Endothelial cell of umbilical vein (primary cell): ENCODE data around the gene CARD11. TPM values are rescaled to one million over a fixed set of nuclear protein-coding genes. Genes with fewer than 3 reads are reported as not detected.

Experiments
- BruUV-seq: library from RNA; stranded (reverse); fragments of 400-500 nt; replicated peaks from 2 replicates; lab custom pipeline; 2021; lab: Mats Ljungman, UMichigan
- CTCF ChIA-PET: fragments of 300-600, 350-600 bp; sonication (Branson Sonifier 250); formaldehyde crosslinking; loops from one replicate; lab custom pipeline; 2021; ENCODE audit warnings: antibody characterized with exemption, inconsistent platforms; lab: Charles Lee
- POLR2A ChIA-PET: fragments of 300-600, 350-600 bp; sonication (Branson Sonifier 250); formaldehyde crosslinking; loops from one replicate; lab custom pipeline; 2021; ENCODE audit warnings: antibody characterized with exemption, inconsistent platforms; lab: Charles Lee
- DNase-seq: peaks from one replicate; pipeline ENCODE4 v3.0.0-alpha.2; 2011; ENCODE audit warnings: low read depth, low spot score
- FAIRE-seq: peaks from 2 replicates; lab custom pipeline; 2011; peaks lifted over from hg19 to GRCh38; lab: Jason Lieb, UNC
- H2AFZ ChIP-seq: 2 replicates; pipeline ENCODE4 v1.6.0; 2012; ENCODE audit warnings: low read depth, low read length, control low read depth, inconsistent platforms
- H3K27ac ChIP-seq: 2 replicates; pipeline ENCODE4 v1.5.1; 2011; ENCODE audit warnings: low read depth, mild to moderate bottlenecking, control low read depth, low read length, moderate library complexity; ENCODE audit not compliant: insufficient read depth
- H3K27me3 ChIP-seq, 2 experiments: 2 replicates each; pipeline versions ENCODE4 v1.6.0 to v1.6.1; 2011; ENCODE audit warnings: low read length in 2 of 2, mixed read lengths in 1 of 2; ENCODE audit not compliant: control insufficient read depth in 2 of 2, insufficient read depth in 2 of 2
- H3K36me3 ChIP-seq, 2 experiments: 2 replicates in 1 of 2; 3 replicates in 1 of 2; pipeline ENCODE4 v1.5.1; 2011; ENCODE audit warnings: low read length in 2 of 2, mild to moderate bottlenecking in 1 of 2, moderate library complexity in 1 of 2; ENCODE audit not compliant: control insufficient read depth in 2 of 2, insufficient read depth in 2 of 2; ENCODE audit errors: extremely low read depth in 1 of 2
- H3K4me1 ChIP-seq: 3 replicates; pipeline ENCODE4 v1.5.1; 2011; ENCODE audit warnings: mild to moderate bottlenecking, low read length; ENCODE audit not compliant: control insufficient read depth, insufficient read depth; ENCODE audit errors: extremely low read depth
- H3K4me2 ChIP-seq: 2 replicates; pipeline ENCODE4 v1.6.1; 2011; ENCODE audit warnings: low read length, control low read depth, mixed read lengths; ENCODE audit not compliant: insufficient read depth
- H3K4me3 ChIP-seq, 3 experiments: fragments of 200-600 bp in 1 of 3; sonication (generic), shearing (Covaris generic) in 1 of 3; replicated peaks in 1 of 3; 2 replicates each; pipeline ENCODE4 v1.5.1; 2011 to 2016; ENCODE audit warnings: control low read depth in 3 of 3, low read length in 3 of 3, mild to moderate bottlenecking in 2 of 3, inconsistent platforms in 1 of 3, low read depth in 1 of 3, moderate library complexity in 1 of 3; ENCODE audit not compliant: insufficient read depth in 1 of 3
- H3K79me2 ChIP-seq: 2 replicates; pipeline ENCODE4 v1.6.0; 2012; ENCODE audit warnings: low read length, inconsistent platforms; ENCODE audit not compliant: control insufficient read depth, insufficient read depth
- H3K9ac ChIP-seq: replicated peaks from 2 replicates; pipeline ENCODE3; 2011; ENCODE audit warnings: low read length, control low read depth; ENCODE audit not compliant: insufficient read depth; ENCODE audit errors: extremely low read depth
- H3K9me1 ChIP-seq: replicated peaks from 3 replicates; pipeline ENCODE4 v1.6.0; 2011; ENCODE audit warnings: mild to moderate bottlenecking, low read length; ENCODE audit not compliant: control insufficient read depth, insufficient read depth; ENCODE audit errors: extremely low read depth
- H3K9me3 ChIP-seq: replicated peaks from 2 replicates; pipeline ENCODE4 v1.5.1; 2012; ENCODE audit warnings: low read length, inconsistent platforms; ENCODE audit not compliant: control insufficient read depth, insufficient read depth
- H4K20me1 ChIP-seq: replicated peaks from 2 replicates; pipeline ENCODE3; 2011; ENCODE audit warnings: mild to moderate bottlenecking, low read length; ENCODE audit not compliant: control insufficient read depth, insufficient read depth; ENCODE audit errors: extremely low read depth
- CTCF ChIP-seq, 2 donors: IDR thresholded peaks; 1 replicate in 1 of 2; 2 replicates in 1 of 2; pipeline ENCODE4 v1.5.1; 2011; ENCODE audit warnings: low read length in 2 of 2, mild to moderate bottlenecking in 2 of 2, moderate library complexity in 2 of 2, control low read depth in 1 of 2, inconsistent platforms in 1 of 2, low read depth in 1 of 2; ENCODE audit not compliant: insufficient read depth in 1 of 2; ENCODE audit errors: extremely low read depth in 1 of 2
- EZH2 ChIP-seq: IDR thresholded peaks from 2 replicates; pipeline ENCODE4 v1.6.1; 2012; ENCODE audit warnings: borderline replicate concordance, low read depth, mild to moderate bottlenecking, moderate library complexity, low read length, inconsistent platforms; ENCODE audit not compliant: severe bottlenecking
- FOS ChIP-seq: IDR thresholded peaks from 2 replicates; pipeline ENCODE4 v1.6.1; 2011; ENCODE audit warnings: mild to moderate bottlenecking, low read length, moderate library complexity, borderline replicate concordance; ENCODE audit not compliant: insufficient read depth
- GATA2 ChIP-seq: IDR thresholded peaks from 2 replicates; pipeline ENCODE4 v1.7.0; 2011; ENCODE audit warnings: low read depth, mild to moderate bottlenecking, moderate library complexity, mixed read lengths, low read length; ENCODE audit not compliant: insufficient read length, insufficient read depth
- JUN ChIP-seq: IDR thresholded peaks from 2 replicates; pipeline ENCODE4 v1.6.1; 2011; ENCODE audit warnings: borderline replicate concordance, low read depth; ENCODE audit not compliant: insufficient read length, insufficient read depth
- MAX ChIP-seq: IDR thresholded peaks from 2 replicates; pipeline ENCODE4 v1.6.1; 2011; ENCODE audit not compliant: insufficient read depth, insufficient read length
- MYC ChIP-seq: IDR thresholded peaks from one replicate; pipeline ENCODE4 v1.6.1; 2011; ENCODE audit warnings: mild to moderate bottlenecking, low read depth, low read length
- POLR2A ChIP-seq: IDR thresholded peaks from 2 replicates; pipeline ENCODE4 v1.6.1; 2012; ENCODE audit warnings: low read depth, mild to moderate bottlenecking, control low read depth, low read length
- POLR2AphosphoS5 ChIP-seq: IDR thresholded peaks from 2 replicates; pipeline ENCODE4 v1.6.1; 2012; ENCODE audit warnings: low read depth, mild to moderate bottlenecking, control low read depth, low read length, moderate library complexity; ENCODE audit not compliant: insufficient read depth
- dilution Hi-C: fragments of 300-500 bp; cut with MboI; formaldehyde crosslinking; loops from one replicate; pipeline ENCODE4 v1.15.0; 2019; ENCODE audit warnings: low sequenced_read_pairs; ENCODE audit not compliant: extremely low pct_ligation_motif_present
- intact Hi-C: fragments of 100-400 bp; cut with micrococcal nuclease; formaldehyde crosslinking; loops from one replicate; pipeline ENCODE4 v1.10.0; 2022
- polyA plus RNA-seq, 4 experiments: library from polyadenylated mRNA; depleted of rRNA in 3 of 4; stranded (reverse) in 3 of 4; unstranded in 1 of 4; fragments of >200 nt; gene quantifications; 2 replicates each; pipeline versions ENCODE4 v1.2.1 to v1.2.3, GENCODE V29; 2011 to 2012; ENCODE audit warnings: missing spikeins in 1 of 4
- total RNA-seq: library from RNA; stranded (reverse); gene quantifications from 2 replicates; pipeline ENCODE4 v1.2.3, GENCODE V29; 2021

Gene CARD11
- total and polyA plus RNA-seq, 2 donors (not counting 3 experiments of a cell fraction or from before 2014, with no cell fraction given): 20.4 to 41.8 TPM

GRCh38 chr7:3011211-3011852 is 32.3 kb downstream of the CARD11 start:
- H3K36me3 ChIP-seq: no peaks in the 10 kb centered on the region
- intact Hi-C loops: no loop called here

More at GRCh38 chr7:3011211-3011852, 32.3 kb downstream of the CARD11 start:
- DNase-seq (no peak), FAIRE-seq (no peak)
- ChIA-PET CTCF (no interaction called here), POLR2A (no interaction called here)
- dilution Hi-C loops: no loop called here
- no peak for TF ChIP-seq CTCF (IDR thresholded peaks at IDR 0.05; ENCODE audit: extremely low read depth in 1 of 2, insufficient read depth in 1 of 2, low read depth in 1 of 2, low read length in 2 of 2)
- no peak for TF ChIP-seq JUN
- TF ChIP-seq GATA2: no peak
- TF ChIP-seq POLR2AphosphoS5: no peak
- no peak for TF ChIP-seq MYC
- no peak for TF ChIP-seq EZH2
- no peak for TF ChIP-seq FOS
- TF ChIP-seq POLR2A: no peak
- TF ChIP-seq MAX: no peak
- Histone ChIP-seq H4K20me1 (no peaks in the 10 kb centered on the region), H2AFZ (no peak overlapping the region), H3K79me2 (no peaks in the 10 kb centered on the region), H3K27me3 (no peaks in the 10 kb centered on the region), H3K9me1 (no peaks in the 10 kb centered on the region), H3K4me1 (no peaks in the 10 kb centered on the region), H3K27ac (no peak overlapping the region), H3K4me2 (no peak overlapping the region), H3K9me3 (no peaks in the 10 kb centered on the region), H3K9ac (no peak overlapping the region), H3K4me3 (no peak overlapping the region)
- no TSS peak for BruUV-seq
